ENCODE results near the gene TNKS1BP1. TPM values are rescaled to one million over a fixed set of nuclear protein-coding genes. Genes with fewer than 3 reads are reported as not detected.

The TNKS1BP1 gene
- total and polyA plus RNA-seq, 2 experiments from 2014 or later = 64.2 to 72.2 TPM

DNA sequence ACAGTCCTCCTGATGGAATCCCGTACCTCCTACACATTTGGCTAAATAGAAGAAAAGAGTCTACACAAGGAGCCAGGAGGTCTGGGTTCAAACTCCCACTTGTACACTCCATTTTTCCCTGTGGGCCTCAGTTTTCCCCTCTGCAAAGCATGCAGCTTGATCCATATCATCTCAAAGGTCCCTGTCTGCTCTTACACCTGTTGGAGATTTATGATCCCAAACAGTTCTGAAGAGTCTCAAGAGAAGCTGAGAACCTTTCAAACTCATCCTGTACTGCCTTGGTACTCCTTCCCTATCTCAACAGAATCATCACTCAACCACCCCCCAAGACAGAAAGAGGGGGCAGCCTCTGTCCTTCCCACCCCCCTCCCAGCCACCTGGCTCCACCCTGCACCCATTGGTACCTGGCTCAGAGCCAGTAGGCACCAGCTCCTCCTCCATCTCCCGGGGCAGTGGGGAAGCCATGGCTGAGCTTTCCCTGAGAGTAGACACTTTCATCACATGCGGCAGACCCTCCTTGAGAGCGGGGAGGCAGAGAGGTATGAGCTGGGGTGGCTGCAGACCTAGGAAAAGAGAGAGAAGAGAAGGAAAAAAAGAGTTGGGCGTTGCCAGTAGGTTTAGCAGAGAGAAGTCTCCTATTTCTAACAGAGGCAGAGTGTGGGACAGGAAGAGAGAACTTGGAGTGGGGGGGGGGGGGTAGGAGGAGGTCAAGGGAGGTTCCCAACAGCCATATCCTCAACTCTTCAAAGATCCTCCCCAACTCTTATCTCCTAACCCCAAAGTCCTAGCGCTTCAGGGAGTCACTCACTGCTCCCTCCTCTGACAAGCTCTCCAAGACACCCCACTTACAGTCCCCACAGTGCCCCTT lies 3.1 kb downstream of the TNKS1BP1 start:
- ATAC-seq (no peak), DNase-seq (ENCODE audit: low spot score) (no peak)
- TF ChIP-seq POLR2AphosphoS5 (IDR thresholded peaks at IDR 0.05; ENCODE audit: low read depth) = no peak
- no peak for TF ChIP-seq ZNF114 (CRISPR knock-in tag; IDR thresholded peaks at IDR 0.05)
- no peak for TF ChIP-seq NANOG (IDR thresholded peaks at IDR 0.05; ENCODE audit: borderline replicate concordance)
- TF ChIP-seq, protein P1, sequence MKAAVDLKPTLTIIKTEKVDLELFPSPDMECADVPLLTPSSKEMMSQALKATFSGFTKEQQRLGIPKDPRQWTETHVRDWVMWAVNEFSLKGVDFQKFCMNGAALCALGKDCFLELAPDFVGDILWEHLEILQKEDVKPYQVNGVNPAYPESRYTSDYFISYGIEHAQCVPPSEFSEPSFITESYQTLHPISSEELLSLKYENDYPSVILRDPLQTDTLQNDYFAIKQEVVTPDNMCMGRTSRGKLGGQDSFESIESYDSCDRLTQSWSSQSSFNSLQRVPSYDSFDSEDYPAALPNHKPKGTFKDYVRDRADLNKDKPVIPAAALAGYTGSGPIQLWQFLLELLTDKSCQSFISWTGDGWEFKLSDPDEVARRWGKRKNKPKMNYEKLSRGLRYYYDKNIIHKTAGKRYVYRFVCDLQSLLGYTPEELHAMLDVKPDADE (IDR thresholded peaks at IDR 0.05) = no peak
- TF ChIP-seq, protein P2, sequence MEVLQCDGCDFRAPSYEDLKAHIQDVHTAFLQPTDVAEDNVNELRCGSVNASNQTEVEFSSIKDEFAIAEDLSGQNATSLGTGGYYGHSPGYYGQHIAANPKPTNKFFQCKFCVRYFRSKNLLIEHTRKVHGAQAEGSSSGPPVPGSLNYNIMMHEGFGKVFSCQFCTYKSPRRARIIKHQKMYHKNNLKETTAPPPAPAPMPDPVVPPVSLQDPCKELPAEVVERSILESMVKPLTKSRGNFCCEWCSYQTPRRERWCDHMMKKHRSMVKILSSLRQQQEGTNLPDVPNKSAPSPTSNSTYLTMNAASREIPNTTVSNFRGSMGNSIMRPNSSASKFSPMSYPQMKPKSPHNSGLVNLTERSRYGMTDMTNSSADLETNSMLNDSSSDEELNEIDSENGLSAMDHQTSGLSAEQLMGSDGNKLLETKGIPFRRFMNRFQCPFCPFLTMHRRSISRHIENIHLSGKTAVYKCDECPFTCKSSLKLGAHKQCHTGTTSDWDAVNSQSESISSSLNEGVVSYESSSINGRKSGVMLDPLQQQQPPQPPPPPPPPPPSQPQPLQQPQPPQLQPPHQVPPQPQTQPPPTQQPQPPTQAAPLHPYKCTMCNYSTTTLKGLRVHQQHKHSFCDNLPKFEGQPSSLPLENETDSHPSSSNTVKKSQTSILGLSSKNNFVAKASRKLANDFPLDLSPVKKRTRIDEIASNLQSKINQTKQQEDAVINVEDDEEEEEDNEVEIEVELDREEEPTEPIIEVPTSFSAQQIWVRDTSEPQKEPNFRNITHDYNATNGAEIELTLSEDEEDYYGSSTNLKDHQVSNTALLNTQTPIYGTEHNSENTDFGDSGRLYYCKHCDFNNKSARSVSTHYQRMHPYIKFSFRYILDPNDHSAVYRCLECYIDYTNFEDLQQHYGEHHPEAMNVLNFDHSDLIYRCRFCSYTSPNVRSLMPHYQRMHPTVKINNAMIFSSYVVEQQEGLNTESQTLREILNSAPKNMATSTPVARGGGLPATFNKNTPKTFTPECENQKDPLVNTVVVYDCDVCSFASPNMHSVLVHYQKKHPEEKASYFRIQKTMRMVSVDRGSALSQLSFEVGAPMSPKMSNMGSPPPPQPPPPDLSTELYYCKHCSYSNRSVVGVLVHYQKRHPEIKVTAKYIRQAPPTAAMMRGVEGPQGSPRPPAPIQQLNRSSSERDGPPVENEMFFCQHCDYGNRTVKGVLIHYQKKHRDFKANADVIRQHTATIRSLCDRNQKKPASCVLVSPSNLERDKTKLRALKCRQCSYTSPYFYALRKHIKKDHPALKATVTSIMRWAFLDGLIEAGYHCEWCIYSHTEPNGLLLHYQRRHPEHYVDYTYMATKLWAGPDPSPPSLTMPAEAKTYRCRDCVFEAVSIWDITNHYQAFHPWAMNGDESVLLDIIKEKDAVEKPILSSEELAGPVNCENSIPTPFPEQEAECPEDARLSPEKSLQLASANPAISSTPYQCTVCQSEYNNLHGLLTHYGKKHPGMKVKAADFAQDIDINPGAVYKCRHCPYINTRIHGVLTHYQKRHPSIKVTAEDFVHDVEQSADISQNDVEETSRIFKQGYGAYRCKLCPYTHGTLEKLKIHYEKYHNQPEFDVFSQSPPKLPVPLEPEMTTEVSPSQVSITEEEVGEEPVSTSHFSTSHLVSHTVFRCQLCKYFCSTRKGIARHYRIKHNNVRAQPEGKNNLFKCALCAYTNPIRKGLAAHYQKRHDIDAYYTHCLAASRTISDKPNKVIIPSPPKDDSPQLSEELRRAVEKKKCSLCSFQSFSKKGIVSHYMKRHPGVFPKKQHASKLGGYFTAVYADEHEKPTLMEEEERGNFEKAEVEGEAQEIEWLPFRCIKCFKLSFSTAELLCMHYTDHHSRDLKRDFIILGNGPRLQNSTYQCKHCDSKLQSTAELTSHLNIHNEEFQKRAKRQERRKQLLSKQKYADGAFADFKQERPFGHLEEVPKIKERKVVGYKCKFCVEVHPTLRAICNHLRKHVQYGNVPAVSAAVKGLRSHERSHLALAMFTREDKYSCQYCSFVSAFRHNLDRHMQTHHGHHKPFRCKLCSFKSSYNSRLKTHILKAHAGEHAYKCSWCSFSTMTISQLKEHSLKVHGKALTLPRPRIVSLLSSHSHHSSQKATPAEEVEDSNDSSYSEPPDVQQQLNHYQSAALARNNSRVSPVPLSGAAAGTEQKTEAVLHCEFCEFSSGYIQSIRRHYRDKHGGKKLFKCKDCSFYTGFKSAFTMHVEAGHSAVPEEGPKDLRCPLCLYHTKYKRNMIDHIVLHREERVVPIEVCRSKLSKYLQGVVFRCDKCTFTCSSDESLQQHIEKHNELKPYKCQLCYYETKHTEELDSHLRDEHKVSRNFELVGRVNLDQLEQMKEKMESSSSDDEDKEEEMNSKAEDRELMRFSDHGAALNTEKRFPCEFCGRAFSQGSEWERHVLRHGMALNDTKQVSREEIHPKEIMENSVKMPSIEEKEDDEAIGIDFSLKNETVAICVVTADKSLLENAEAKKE (CRISPR knock-in tag; IDR thresholded peaks at IDR 0.05) = no peak
- no peak for TF ChIP-seq CREB1 (CRISPR knock-in tag; IDR thresholded peaks at IDR 0.05; ENCODE audit: low read depth)
- TF ChIP-seq, protein P3, sequence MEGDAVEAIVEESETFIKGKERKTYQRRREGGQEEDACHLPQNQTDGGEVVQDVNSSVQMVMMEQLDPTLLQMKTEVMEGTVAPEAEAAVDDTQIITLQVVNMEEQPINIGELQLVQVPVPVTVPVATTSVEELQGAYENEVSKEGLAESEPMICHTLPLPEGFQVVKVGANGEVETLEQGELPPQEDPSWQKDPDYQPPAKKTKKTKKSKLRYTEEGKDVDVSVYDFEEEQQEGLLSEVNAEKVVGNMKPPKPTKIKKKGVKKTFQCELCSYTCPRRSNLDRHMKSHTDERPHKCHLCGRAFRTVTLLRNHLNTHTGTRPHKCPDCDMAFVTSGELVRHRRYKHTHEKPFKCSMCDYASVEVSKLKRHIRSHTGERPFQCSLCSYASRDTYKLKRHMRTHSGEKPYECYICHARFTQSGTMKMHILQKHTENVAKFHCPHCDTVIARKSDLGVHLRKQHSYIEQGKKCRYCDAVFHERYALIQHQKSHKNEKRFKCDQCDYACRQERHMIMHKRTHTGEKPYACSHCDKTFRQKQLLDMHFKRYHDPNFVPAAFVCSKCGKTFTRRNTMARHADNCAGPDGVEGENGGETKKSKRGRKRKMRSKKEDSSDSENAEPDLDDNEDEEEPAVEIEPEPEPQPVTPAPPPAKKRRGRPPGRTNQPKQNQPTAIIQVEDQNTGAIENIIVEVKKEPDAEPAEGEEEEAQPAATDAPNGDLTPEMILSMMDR (conservative IDR thresholded peaks at IDR 0.05; ENCODE audit: low read depth in 2 of 2) = no peak
- TF ChIP-seq EZH2 (IDR thresholded peaks at IDR 0.05; ENCODE audit: low read depth, unreplicated experiment) = no peak
- TF ChIP-seq JUNB (IDR thresholded peaks at IDR 0.05; ENCODE audit: unreplicated experiment) = no peak
- TF ChIP-seq STAT1 (IDR thresholded peaks at IDR 0.05; ENCODE audit: unreplicated experiment) = no peak
- no peak for TF ChIP-seq EZH2phosphoT487 (IDR thresholded peaks at IDR 0.05; ENCODE audit: unreplicated experiment)
- TF ChIP-seq, protein P4, sequence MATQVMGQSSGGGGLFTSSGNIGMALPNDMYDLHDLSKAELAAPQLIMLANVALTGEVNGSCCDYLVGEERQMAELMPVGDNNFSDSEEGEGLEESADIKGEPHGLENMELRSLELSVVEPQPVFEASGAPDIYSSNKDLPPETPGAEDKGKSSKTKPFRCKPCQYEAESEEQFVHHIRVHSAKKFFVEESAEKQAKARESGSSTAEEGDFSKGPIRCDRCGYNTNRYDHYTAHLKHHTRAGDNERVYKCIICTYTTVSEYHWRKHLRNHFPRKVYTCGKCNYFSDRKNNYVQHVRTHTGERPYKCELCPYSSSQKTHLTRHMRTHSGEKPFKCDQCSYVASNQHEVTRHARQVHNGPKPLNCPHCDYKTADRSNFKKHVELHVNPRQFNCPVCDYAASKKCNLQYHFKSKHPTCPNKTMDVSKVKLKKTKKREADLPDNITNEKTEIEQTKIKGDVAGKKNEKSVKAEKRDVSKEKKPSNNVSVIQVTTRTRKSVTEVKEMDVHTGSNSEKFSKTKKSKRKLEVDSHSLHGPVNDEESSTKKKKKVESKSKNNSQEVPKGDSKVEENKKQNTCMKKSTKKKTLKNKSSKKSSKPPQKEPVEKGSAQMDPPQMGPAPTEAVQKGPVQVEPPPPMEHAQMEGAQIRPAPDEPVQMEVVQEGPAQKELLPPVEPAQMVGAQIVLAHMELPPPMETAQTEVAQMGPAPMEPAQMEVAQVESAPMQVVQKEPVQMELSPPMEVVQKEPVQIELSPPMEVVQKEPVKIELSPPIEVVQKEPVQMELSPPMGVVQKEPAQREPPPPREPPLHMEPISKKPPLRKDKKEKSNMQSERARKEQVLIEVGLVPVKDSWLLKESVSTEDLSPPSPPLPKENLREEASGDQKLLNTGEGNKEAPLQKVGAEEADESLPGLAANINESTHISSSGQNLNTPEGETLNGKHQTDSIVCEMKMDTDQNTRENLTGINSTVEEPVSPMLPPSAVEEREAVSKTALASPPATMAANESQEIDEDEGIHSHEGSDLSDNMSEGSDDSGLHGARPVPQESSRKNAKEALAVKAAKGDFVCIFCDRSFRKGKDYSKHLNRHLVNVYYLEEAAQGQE (IDR thresholded peaks at IDR 0.05; ENCODE audit: unreplicated experiment) = no peak
- no peak for TF ChIP-seq ZNF331 (CRISPR knock-in tag; IDR thresholded peaks at IDR 0.05; ENCODE audit: low read depth)
- H3K27ac Mint-ChIP-seq = no peak overlapping the region
- Histone ChIP-seq H3K4me1 (ENCODE audit: insufficient read depth) (peaks cover 34% of the 10 kb centered on the region), H2AFZ (no peak overlapping the region), H3K79me2 (replicated peaks; ENCODE audit: insufficient read depth) (peaks cover 59% of the 10 kb centered on the region), H3F3A (replicated peaks; ENCODE audit: low read depth) (peaks cover 13% of the 10 kb centered on the region), H3K4me3 (peak overlapping the region; percentile 94; the same call in 1 of the 2 replicates), H3K27me3 (ENCODE audit: insufficient read depth) (no peaks in the 10 kb centered on the region), H4K20me1 (replicated peaks; ENCODE audit: insufficient read depth) (peaks cover 23% of the 10 kb centered on the region), H3K36me3 (ENCODE audit: insufficient read depth) (peaks cover 26% of the 10 kb centered on the region), H3K27ac (ENCODE audit: low read depth) (peak overlapping the region; percentile 51; the same call in 1 of the 2 replicates), H3K4me2 (peak overlapping the region; percentile 100), H3K9me2 (ENCODE audit: insufficient read depth) (no peaks in the 10 kb centered on the region)
- H3K9me3 Mint-ChIP-seq = peaks cover 3% of the 10 kb centered on the region; the same call in 1 of the 3 replicates
- H3K4me3 Mint-ChIP-seq = peak overlapping the region; percentile 91
- peaks cover 48% of the 10 kb centered on the region for H3K36me3 Mint-ChIP-seq (ENCODE audit: low read depth)
- peaks cover 17% of the 10 kb centered on the region for H3K27me3 Mint-ChIP-seq (ENCODE audit: insufficient read depth, low read depth, poor library complexity)
- H3K4me1 Mint-ChIP-seq = peaks cover 50% of the 10 kb centered on the region

Measured in GM23338 (cell line).